ENCODE measurements around the gene NUMB.

The NUMB gene

GRCh38 chr14:73283608-73284379 is 174.6 kb downstream of the NUMB start:
- DNase-seq, result no peak

GRCh38 chr14:73280903-73281302 is 177.4 kb downstream of the NUMB start:
- no peak for DNase-seq

DNA sequence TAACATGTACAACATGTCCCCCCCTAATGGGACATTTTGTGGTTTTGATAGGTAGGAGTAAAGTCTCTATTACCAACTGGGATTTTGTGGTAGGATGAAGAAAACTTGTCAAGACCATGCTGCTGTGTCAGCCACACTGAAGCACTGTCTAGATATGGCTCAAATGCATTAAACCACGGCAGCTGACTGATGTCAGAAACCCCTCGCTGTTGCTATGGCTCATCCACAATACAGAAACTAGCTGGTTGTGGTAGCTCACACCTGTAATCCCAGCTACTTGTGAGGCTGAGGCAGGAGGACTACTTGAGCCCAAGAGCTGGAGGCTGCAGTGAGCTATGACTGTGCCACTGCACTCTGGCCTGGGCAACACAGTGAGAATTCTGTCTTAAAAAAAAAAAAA is 181.0 kb downstream of the NUMB start:
- DNase-seq, result no peak

- DNase-seq, result no peak
These were observed 181.5 kb downstream of the NUMB start for GRCh38 chr14:73276836-73277235.

DNA sequence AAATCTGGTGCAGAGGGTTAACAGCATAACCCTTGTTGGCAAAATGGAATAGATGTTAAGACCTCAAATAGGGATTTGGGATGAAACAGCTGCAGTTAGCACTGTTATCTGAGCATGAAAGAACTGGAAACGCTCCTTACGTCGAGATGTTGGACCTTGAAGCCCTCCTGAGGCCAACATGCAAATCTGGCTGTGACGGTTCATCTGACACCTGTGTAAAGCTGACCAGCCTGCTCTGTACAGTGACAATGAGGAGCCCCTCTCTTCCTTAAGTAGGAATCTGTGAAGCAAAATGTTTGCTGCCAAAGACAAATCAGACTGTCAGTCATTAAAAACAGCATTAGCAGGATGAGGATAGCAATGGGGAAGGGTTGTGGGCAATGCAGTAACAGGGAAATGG is 184.5 kb downstream of the NUMB start:
- DNase-seq, result no peak

- no peak for DNase-seq
These were observed 186.0 kb downstream of the NUMB start for GRCh38 chr14:73272393-73272792.

DNA sequence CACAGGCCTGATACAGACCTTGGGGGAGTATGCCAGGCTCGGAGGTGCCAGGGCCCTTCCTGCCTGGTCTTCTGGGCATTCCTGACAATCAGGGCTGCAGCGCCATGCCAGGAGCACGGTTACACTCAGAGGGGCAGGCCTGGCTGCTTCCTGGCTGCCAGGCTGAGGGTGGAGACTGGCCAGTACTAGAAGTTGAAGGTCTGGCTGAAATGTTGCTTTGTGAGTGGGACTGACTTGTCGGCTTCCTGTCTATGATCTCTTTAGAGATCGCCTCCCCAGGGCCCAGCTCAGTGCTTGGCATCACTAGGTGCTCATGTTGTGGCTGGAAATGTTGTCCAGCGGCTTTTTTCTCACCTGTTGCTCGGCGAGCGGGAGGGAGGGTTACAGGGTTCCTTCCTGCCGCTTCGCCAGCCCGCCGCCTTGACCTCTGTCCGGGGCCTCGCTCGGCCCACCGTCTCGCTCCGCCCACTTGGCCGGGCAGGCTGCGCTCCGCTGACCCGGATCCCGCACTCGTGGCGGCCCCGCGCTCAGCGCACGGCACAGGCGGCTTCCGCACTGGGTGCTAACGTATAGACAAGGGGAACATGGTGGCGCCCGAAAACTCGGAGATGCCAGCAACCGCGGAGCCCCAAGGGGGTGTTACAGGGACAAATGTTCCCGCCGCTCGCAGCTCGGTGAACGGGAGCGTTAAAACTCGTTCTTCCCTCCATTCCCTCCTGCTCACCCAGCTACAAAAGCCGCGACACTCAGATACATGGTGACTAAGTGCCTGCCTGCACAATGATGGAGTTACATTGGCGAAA is 188.4 kb downstream of the NUMB start:
- DNase-seq, result no peak

DNA sequence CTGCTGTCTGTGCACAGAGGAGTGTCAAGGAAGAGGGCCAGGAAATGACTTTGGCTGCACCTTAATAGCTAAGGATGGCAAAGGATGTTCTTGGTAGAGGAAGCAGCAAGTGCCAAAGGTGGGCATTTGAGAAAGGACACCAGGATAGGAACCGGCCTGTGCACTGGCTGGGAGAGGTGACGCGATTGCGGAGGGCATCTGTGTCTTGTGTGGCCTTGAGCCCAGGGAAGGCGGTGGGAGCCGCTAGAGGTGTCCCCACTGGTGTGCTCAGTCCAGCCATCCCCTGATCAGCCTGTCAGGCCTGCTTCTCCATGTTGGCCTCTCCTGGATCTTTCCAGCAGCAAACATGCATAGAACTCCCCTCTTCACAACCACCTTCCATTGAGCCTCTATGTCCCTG is 190.9 kb downstream of the NUMB start:
- DNase-seq, result no peak

DNA sequence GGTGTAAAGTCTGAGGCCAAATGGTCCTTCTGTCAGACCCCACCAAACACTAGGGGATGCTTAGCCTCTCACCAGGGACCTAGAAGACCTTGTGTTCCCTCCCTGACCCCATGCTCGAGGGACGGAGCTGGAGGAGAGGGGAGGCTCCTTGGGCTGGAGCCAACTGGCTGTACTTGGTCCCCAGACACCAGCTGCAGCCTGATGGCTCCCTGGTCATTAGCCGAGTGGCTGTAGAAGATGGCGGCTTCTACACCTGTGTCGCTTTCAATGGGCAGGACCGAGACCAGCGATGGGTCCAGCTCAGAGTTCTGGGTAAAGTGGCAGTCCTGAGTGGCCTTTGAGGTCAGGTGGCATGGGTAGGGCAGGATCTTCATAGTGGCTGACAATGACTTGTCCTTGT is 192.0 kb downstream of the NUMB start:
- DNase-seq, result no peak

GRCh38 chr14:73265721-73266046 is 192.7 kb downstream of the NUMB start:
- no peak for DNase-seq

- DNase-seq, result no peak
These were observed 193.2 kb downstream of the NUMB start for GRCh38 chr14:73264885-73265720.

DNA sequence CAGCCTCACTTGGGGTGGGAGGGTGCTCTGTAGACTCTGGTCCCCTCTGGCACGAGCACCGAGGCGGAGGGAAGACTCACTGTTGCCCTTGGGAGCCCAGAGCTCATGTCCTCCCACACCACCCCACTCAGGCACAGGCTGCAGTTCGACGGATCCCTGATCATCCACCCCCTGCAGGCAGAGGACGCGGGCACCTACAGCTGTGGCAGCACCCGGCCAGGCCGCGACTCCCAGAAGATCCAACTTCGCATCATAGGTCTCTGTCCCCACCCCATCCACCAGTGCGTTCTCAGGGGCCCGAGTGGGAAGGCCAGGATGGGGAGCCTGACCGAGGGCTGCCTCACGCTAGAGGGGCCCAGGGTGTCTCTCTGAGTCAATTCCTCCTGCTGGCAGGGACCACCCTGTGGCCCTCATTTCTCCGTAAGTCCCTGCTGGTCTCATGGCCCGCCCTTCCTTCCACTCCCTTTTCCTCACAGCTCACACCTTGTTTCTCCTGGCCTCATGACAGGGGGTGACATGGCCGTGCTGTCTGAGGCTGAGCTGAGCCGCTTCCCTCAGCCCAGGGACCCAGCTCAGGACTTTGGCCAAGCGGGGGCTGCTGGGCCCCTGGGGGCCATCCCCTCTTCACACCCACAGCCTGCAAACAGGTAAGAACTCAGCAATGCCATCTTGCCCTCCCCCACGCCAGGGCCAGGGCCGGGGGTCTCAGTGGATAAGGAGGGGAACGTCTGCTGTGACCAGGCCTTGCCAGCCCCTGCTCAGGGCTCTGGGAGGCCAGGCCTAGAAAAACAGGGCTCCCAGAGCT is 194.1 kb downstream of the NUMB start:
- no peak for DNase-seq

GRCh38 chr14:73263606-73264005 is 194.7 kb downstream of the NUMB start:
- no peak for DNase-seq

DNA sequence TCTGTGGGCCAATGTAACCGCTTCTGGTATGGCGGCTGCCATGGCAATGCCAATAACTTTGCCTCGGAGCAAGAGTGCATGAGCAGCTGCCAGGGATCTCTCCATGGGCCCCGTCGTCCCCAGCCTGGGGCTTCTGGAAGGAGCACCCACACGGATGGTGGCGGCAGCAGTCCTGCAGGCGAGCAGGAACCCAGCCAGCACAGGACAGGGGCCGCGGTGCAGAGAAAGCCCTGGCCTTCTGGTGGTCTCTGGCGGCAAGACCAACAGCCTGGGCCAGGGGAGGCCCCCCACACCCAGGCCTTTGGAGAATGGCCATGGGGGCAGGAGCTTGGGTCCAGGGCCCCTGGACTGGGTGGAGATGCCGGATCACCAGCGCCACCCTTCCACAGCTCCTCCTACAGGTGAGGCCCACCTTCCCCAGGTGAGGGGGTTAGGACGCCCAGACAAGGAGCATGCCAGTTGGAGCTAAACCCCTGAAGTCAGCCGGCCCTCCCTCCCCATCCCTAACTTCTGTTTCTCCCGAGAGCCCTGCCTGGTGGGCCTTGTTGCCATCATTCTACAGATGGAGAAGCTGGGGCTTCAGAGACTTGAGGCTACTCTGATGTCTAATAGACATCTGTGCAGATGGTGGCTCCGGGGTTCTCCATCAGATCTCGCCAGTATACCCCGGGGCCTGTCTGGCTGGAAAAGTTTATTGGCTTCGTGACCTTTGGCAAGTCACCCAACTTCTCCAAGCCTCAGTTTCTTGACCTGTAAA is 195.7 kb downstream of the NUMB start:
- no peak for DNase-seq

DNA sequence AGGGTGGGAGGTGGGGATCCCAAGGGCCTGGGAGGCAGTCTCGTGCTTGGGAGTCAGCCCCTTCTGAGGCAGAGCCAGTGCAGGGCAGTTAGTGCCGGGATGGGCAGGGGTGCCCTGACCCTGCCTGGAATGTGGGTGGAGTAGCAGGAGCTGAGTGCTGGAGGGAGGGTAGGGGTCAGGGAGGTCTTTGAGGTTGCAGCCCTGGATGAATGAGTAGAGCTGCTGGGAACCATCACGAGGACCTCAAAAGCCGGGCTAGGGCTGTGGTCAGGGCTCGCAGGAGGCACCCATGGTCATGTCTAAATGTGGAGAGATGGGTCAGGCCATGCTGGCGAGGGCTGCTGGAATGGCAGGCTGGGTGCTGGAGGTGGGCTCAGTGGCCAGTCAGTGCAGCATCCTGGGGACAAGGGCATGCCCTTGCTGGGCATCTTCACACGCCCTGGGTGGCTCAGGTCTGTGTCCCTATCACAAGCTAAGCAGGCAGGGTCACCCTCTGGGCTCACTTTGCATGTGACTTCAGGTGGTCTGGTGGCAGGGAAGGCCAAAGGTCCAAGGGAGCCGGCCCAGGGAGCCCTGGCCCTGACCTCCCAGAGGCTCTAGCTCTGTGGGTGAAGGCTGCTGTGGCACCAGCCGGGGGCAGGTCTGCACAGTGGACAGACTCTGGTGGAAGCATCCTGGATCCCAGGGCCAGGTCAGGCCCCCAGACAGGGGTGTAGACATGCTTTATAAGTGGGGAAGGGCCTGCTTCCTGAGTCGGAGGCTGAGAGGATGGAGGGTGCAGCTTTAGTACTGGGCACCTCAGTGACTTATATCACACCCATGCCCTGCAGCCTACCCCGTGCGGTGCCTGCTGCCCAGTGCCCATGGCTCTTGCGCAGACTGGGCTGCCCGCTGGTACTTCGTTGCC is 196.6 kb downstream of the NUMB start:
- DNase-seq, result no peak

- no peak for DNase-seq
These were observed 197.3 kb downstream of the NUMB start for GRCh38 chr14:73261075-73261474.

DNA sequence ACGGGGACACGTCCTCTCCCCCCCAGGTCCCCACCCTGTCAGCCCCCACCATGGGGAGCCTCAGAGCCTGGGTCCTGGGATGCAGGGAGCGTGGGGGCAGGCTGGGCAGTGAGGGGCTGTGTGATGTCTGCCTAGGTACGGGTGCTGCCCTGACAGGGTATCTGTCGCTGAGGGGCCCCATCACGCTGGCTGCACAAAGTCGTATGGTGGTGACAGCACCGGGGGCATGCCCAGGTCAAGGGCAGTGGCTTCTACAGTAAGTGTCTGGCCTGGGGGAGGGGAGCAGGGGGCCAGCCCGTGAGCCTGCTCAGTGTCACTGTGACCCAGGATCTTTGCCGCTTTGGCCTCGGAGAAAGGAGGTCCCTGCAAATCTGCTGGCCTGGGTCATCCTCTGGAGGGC is 197.8 kb downstream of the NUMB start:
- DNase-seq, result no peak

GRCh38 chr14:73259837-73260236 is 198.5 kb downstream of the NUMB start:
- no peak for DNase-seq

- no peak for DNase-seq
These were observed 199.3 kb downstream of the NUMB start for GRCh38 chr14:73258845-73259611.

GRCh38 chr14:73258076-73258475 is 200.3 kb downstream of the NUMB start:
- DNase-seq, result no peak

All from left hindlimb (tissue), 1 donor.